CD4-positive, alpha-beta T cell treated with Interleukin-12 subunit alpha and Interleukin-12 subunit beta, for 1 hour (primary cell): ENCODE measurements around the gene NR3C2.
A peak's percentile ranks its signal among the peaks of the same experiment; 100 is the strongest.

ENCODE experiments used
- DNase-seq: peaks from one replicate; pipeline ENCODE4 v3.0.0-alpha.2; 2020

Gene NR3C2

DNA sequence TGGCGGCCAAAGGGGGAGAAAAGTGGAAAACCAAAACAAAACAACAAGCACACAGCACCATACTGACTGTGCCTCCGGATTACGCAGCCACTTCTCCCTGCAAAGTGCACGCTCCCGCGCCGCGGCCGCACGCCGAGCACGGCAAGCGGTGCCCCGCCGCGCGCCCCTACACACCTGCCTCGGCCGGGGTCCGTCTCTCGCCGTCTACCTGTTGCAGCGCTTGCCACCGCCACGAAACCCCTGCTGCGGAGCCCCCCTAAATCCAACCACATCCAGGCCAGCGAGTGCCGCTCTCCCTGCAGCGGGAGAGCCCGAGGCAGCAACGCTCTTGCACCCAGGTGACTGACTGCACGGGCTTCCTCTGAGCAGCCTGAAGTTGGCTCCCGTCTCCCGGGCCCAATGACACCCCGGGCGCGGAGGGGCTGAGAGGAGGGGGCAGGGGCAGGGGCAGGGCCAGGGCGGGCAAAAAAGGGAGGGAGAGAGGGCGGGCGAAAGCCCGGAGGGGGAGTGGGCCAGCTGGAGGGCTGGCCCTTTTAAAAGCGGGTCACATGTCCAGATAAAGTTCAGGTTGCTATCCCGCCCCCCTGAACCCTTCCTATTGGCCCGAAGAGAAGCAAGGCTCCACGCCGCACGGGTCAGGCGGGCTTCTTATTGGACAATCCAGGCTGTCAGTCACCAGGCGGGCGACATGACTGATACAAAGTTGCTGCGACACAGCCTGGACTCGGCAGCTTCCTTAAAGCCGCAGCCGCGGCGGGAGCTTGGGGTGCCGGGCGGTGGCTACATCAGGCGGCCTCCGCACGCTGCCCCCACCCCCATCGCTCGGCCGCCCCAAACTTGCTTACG lies at the start of gene NR3C2:
TSS of gene NR3C2 (minus strand) at position 429 of the 846 bp plus-strand sequence.
- DNase-seq: peak; percentile 98

DNA sequence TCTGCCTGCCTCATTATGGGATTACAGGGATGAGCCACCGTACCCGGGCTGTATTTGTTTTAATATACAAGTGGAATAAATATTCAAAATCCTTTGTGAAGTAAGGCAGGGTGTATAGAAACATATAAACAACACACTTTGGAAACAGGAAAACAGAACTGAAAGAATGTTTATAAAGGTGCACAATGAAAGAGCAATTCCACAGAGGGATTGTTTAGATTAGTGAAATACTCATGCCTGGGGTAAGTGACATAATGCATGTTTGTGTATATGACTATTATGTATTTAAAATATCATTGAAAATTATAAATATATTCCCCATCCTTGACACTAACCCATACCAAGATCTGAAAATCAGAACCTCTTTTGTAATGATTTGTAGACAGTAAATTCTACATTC lies 45.0 kb upstream of the NR3C2 start:
- no peak for DNase-seq

- DNase-seq: no peak
Measured at GRCh38 chr4:148481636-148482035, 39.4 kb upstream of the NR3C2 start.

DNA sequence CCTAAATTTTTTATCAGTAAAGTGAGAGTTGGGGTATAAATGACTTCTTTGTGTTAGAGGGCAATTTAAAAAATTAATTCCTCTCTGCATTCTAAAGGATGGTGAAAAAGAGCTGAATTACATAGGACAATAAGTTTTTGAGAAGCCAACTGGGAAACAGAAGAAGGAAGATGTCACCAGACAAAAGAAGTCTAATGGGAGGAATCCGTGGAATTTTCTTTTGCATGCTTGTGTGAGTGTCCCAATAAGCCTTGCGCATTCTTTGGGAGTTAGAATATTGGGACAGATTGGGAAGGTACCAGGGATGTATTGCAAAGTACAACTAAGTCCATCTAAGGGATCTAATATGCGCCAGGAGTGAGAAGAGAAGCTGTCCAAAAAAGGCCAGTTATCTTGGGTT lies 35.1 kb upstream of the NR3C2 start:
- DNase-seq: no peak

DNA sequence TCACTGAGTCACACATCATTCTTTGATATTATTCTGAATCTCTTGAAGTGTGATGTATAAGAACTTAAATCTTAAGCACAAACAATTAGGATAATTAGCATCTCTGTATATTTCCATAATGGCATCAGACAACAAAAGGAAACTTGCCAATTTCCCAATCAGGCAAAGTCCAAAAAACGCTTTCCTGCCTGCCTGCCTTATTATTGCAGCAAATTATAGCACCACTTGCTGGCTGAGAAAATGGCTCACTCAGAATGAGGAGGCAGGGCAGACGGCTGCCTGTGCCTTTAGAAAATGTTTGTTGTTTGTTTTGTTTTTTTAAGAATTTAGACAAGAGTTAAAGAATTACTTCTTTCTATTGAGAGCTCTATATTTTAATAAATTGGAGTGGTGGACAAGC lies 27.7 kb upstream of the NR3C2 start:
- DNase-seq: no peak

DNA sequence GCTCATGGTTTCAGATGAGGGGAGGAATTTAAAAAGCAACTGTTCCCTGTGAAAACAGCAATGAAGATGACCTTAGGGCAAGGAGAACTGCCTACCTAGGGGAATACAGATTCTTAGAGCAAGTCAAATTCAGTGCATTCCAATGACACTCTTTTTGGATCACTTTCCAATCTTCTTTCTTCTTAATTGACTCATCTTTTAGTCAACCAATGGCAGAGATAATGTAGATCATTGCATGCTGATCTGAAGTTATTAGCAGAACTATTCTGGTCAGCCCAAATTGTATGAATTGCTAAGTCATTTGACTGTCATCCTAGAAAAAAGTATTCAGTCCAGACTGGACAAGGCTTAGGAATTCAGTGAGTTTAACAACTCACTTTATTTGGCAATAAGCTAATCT lies 12.6 kb upstream of the NR3C2 start:
- DNase-seq: no peak

DNA sequence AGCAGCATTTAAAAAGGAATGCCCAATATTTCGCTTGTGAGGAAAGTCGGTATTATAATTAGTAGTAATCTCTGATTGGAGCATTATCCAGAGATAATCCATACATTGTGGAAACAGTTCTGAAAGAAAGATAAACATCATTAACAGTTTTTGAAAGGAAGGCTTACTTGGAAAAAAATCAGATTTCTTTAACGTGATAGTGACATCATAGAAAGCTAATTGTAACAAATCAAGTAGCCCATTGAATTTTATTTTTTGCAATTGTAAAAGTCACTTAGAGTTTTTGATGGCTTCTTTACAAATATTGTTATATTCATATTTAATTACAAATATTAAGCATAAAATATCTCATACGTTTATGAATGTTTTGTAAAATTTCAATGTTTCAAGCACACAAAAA lies 11.6 kb upstream of the NR3C2 start:
- DNase-seq: no peak

GRCh38 chr4:148452970-148453369 lies 10.8 kb upstream of the NR3C2 start:
- no peak for DNase-seq

DNA sequence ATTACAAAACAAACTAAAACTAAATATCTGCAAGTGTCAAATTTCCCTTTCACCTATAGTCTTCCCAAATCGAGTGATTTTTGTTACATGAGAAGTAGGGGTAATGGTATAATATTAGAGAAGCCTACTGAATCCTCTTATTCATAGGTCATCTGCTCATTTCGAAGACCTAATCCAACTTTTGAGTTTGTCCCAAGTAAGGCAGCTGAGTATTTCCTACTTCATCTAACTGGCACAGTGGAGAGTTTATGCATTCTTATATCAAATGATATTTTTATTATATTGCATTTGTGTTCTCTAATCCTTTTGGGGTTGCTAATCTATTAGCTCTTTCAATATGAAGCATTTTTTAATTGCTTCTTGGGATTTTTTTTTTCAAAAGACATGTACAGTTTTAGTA lies 7.7 kb upstream of the NR3C2 start:
- DNase-seq: no peak

DNA sequence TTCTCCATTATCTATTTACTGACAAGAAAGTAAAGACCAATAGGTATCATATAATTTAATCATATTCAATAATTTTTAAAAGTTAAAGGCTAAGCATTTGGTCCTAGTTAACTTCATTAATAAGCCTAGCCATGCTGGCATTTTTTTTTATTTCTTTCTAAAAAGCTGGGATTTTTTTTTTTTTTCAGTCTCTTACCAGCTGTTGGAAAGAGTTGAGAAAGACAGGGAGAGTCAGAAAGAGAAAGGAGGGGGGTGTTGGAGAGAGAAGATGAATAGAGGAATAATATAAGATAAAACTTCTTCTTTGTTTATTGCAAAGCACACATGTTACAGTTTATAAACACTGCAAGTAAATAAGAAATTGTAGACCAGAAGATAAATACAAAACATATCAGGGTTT lies 5.9 kb upstream of the NR3C2 start:
- DNase-seq: no peak

DNA sequence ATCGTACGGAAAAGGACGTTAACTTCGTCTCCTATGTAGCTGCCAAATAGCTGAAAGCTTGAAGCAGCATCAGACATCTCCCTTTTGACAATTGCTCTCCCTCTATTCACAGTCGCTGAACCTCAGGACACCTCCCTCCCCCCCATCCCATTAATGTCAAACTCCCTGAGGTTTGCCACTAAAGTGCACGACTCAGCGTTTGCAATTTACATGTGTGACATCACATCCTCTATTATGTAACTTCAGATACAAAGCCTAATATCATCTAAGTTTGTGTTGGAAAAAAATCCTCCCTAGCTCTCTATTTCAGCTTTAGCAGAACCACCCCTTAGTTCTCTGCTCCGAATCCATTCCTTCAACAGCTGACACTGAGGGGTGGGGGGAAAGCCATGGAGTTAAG lies 5.5 kb upstream of the NR3C2 start:
- DNase-seq: peak; percentile 61

- DNase-seq: no peak
Measured at GRCh38 chr4:148445860-148446330, 3.7 kb upstream of the NR3C2 start.

- peak; percentile 77 for DNase-seq
Measured at GRCh38 chr4:148445071-148445859, 3.1 kb upstream of the NR3C2 start.

GRCh38 chr4:148444296-148445070 lies 2.3 kb upstream of the NR3C2 start:
- DNase-seq: peak; percentile 60

DNA sequence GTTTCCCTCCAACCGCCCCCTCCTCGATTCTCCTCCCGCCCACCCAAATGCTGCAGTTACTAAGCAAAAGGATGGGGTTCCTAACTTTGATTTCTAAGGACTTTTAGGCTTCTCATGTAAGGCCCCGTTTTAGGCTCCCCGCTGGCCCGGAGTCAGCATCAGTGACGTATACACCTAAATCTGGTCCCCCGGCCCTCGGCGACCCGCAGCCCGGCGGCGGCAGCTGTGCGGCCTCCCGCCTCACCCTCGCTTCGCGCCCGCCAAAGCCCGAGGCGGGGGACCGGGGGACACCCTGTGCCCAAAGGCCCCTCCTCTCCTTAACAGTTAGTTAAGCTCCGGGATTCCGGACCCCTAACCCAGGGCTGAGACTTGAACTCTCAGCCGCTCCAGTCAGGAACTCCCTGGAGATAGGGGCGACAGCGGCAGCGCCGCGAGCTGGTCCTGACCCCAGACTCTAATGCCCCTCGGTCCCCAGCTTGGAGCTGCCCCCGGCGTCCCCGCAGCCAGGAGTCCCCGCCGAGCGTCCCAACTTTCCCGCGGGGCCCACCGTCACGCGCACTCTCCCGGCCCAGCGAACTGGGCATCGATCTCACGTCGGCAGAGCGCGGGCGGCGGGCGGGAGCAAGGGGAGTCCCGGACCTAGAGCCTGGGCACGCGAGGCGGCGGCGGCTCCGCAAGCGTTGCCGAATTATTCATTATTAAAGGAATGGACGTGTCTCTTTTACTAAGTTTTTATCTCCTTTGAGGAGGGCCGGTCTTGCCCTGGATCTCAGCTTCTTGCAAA lies 1.5 kb upstream of the NR3C2 start:
- peak; percentile 36 for DNase-seq

- DNase-seq: no peak
Measured at GRCh38 chr4:148442832-148443511, 758 bp upstream of the NR3C2 start.

GRCh38 chr4:148441624-148441985 lies 609 bp downstream of the NR3C2 start:
- no peak for DNase-seq

DNA sequence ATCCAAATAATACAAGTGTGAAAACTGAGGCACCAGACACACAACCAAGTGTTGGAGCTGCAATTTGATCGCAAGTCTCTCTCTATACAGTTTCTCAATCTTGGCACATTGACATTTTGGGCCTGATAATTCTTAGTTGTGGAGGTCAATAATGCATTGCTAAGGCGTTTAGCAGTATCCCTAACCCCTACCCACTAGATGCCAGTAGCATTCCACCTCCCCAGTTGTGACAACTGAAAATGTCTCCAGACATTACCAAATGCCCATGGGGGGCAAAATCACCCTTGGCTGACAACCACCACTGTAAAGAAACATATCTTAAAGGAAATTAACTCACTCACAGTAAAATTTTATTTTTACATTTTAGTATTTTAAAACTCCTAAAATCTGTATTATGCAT lies 4.2 kb downstream of the NR3C2 start:
- DNase-seq: no peak

- DNase-seq: no peak
Measured at GRCh38 chr4:148437439-148437838, 4.8 kb downstream of the NR3C2 start.

DNA sequence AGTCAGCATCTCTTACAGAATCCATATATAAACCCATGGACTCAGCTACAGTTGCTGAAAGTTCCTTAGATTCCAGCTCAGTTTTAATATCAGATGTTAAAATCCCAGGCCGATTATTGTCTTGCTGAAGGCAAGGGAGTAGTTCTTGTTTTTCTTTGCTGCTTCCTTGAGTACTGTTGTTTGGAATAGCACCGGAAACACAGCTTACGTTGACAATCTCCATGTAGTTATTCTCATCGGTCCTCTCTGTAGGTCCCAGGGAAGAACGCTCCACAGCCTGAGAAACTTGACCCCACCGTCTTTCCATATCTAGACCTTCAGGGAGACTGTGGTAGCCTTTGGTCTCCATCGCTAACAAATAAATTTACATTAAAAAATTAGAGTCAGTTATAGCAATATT lies 5.7 kb downstream of the NR3C2 start:
- DNase-seq: no peak

- DNase-seq: no peak
Measured at GRCh38 chr4:148435654-148436406, 6.4 kb downstream of the NR3C2 start.
